Stimulated activated CD8-positive, alpha-beta memory T cell treated with anti-CD3 and anti-CD28 coated beads, Interleukin-15, amount 100 ng/mL, for 4 hours (primary cell): ENCODE results near the gene CSF1.
A peak's percentile ranks its signal among the peaks of the same experiment; 100 is the strongest.
"Not testable (repeated sequence)": the region's sequence is repeated elsewhere in the genome, so short reads cannot be mapped to it uniquely, and the experiment has no call there.

ENCODE experiments used
- DNase-seq, 2 donors: peaks; one replicate each; pipeline ENCODE4 v3.0.0-alpha.2; 2020; ENCODE audit warnings: low read depth in 2 of 2

The CSF1 gene

GRCh38 chr1:109910123-109910962 is at the start of gene CSF1:
CSF1 (plus strand) TSS chr1:109910849; CDS start chr1:109911024, 175 bp downstream.
- peak; percentile 55 to 61 for DNase-seq

GRCh38 chr1:109861616-109862015 is 49.0 kb upstream of the CSF1 start:
- DNase-seq, result not testable (repeated sequence)

- DNase-seq, result no peak
Measured at GRCh38 chr1:109863667-109864046, 47.0 kb upstream of the CSF1 start.

GRCh38 chr1:109864047-109864822 is 46.4 kb upstream of the CSF1 start:
- no peak for DNase-seq

- DNase-seq, result no peak
Measured at GRCh38 chr1:109864930-109865612, 45.6 kb upstream of the CSF1 start.

GRCh38 chr1:109866071-109866470 is 44.6 kb upstream of the CSF1 start:
- DNase-seq, result no peak

GRCh38 chr1:109873278-109874175 is 37.1 kb upstream of the CSF1 start:
- no peak for DNase-seq

GRCh38 chr1:109874445-109874844 is 36.2 kb upstream of the CSF1 start:
- DNase-seq, result no peak

GRCh38 chr1:109875874-109876273 is 34.8 kb upstream of the CSF1 start:
- no peak for DNase-seq

- no peak for DNase-seq
Measured at GRCh38 chr1:109876617-109877316, 33.9 kb upstream of the CSF1 start.

- no peak for DNase-seq
Measured at GRCh38 chr1:109877317-109877771, 33.3 kb upstream of the CSF1 start.

- DNase-seq, result no peak
Measured at GRCh38 chr1:109877776-109878175, 32.9 kb upstream of the CSF1 start.

- no peak for DNase-seq
Measured at GRCh38 chr1:109878531-109879104, 32.0 kb upstream of the CSF1 start.

GRCh38 chr1:109879371-109879770 is 31.3 kb upstream of the CSF1 start:
- not testable (repeated sequence) for DNase-seq

- no peak for DNase-seq
Measured at GRCh38 chr1:109879881-109880525, 30.6 kb upstream of the CSF1 start.

- DNase-seq, result no peak
Measured at GRCh38 chr1:109880971-109881894, 29.4 kb upstream of the CSF1 start.

- no peak for DNase-seq
Measured at GRCh38 chr1:109881906-109882287, 28.8 kb upstream of the CSF1 start.
